HG03103 (cell line): ENCODE data around the gene DNAH11.

Experiments
- ATAC-seq: cut with Tn5 transposase; IDR thresholded peaks from one replicate; pipeline ENCODE4 v1.9.1; 2021; ENCODE audit warnings: low read depth; ENCODE audit not compliant: unreplicated experiment

DNAH11 gene

GRCh38 chr7:21946222-21946709 lies 403.4 kb downstream of the DNAH11 start:
- ATAC-seq, result no peak

- no peak for ATAC-seq
Measured at GRCh38 chr7:21947056-21947455, 404.2 kb downstream of the DNAH11 start.

- ATAC-seq, result no peak
Measured at GRCh38 chr7:21947946-21948345, 405.1 kb downstream of the DNAH11 start.

DNA sequence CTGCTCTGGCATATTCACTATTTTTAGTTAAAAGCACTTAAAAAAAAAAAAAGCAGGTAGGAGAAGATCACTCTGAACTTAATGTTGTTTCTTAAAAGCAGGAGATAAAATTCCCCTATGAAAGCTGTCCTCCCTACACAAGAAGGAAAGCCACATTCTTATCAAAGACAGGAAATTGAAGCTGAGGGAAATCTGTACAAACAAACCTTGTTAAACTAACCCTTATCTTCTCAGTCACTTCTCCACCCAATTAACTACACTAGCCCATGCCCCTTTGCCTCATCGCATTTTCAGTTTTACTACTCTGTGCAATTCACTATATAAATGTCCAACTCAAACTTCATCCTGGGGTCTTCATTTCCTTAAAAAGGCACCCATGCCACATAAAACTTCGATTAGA lies 405.5 kb downstream of the DNAH11 start:
- ATAC-seq, result no peak

DNA sequence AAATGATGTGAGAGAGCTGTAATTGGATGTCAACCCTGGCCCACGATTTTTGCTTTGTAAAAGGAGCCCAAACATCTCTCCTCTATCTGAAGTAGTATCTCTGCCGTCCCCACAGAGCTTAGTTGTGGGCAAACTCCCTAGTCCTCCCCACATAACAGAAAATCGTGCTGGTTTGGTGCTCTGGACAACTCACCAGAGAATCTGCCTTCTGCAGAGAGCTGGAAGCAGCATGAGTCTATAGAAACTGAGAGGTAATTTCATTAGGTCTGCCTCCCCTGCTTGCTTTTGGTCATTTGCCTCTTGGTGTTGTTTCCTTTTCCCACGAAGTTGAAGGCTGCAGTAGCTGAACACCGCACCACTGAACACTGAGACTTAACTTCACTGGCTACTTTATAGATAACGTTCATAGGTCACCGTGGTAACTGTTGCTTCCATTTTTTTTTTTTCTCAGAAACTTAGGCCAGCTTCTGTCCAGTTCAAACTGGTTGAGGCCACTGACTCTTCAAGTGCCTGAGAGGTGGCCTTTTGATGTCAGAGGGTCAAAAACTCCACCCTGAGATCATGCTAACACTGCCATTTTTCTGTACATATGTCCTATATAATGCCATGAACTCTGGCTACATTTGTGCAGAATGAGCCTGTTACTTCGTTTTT lies 406.2 kb downstream of the DNAH11 start:
- no peak for ATAC-seq
